Endodermal cell (in vitro differentiated cells): Measurements from ENCODE around the gene OBSCN. TPM values are rescaled to one million over a fixed set of nuclear protein-coding genes. Genes with fewer than 3 reads are reported as not detected.

ENCODE experiments used
- DNase-seq: peaks from one replicate; pipeline ENCODE4 v3.0.0-alpha.2; 2017
- H3K27ac ChIP-seq: 2 replicates; pipeline ENCODE4 v1.5.1; 2013; ENCODE audit warnings: mild to moderate bottlenecking, low read depth, low read length, moderate library complexity
- H3K27me3 ChIP-seq: 2 replicates; pipeline ENCODE4 v1.6.1; 2013; ENCODE audit warnings: mild to moderate bottlenecking, low read length, moderate library complexity; ENCODE audit not compliant: insufficient read depth, control insufficient read depth, poor library complexity, severe bottlenecking
- H3K36me3 ChIP-seq: 2 replicates; pipeline ENCODE4 v1.7.0; 2013; ENCODE audit warnings: mild to moderate bottlenecking, low read length, moderate library complexity; ENCODE audit not compliant: control insufficient read depth, insufficient read depth
- H3K4me1 ChIP-seq: one replicate; pipeline ENCODE4 v1.7.0; 2013; ENCODE audit warnings: low read length; ENCODE audit not compliant: control insufficient read depth, insufficient read depth
- H3K4me3 ChIP-seq: 2 replicates; pipeline ENCODE4 v1.5.1; 2013; ENCODE audit warnings: mild to moderate bottlenecking, low read length, moderate library complexity
- H3K9ac ChIP-seq: 2 replicates; pipeline ENCODE4 v1.6.1; 2013; ENCODE audit warnings: mild to moderate bottlenecking, low read length, moderate library complexity; ENCODE audit not compliant: poor library complexity, severe bottlenecking; ENCODE audit errors: extremely low read depth
- H3K9me3 ChIP-seq: 2 replicates; pipeline ENCODE4 v1.6.1; 2013; ENCODE audit warnings: mild to moderate bottlenecking, low read length, moderate library complexity; ENCODE audit not compliant: control insufficient read depth
- H3K27ac Mint-ChIP-seq: 2 replicates; pipeline ENCODE4 v1.8.0; 2020; ENCODE audit warnings: mixed read lengths
- H3K27me3 Mint-ChIP-seq: 2 replicates; pipeline ENCODE4 v1.8.0; 2021; ENCODE audit warnings: mild to moderate bottlenecking, mixed read lengths; ENCODE audit not compliant: insufficient read depth
- H3K36me3 Mint-ChIP-seq: 2 replicates; pipeline ENCODE4 v1.8.0; 2020; ENCODE audit warnings: low read depth, mixed read lengths
- H3K4me1 Mint-ChIP-seq: 2 replicates; pipeline ENCODE4 v1.8.0; 2020; ENCODE audit warnings: mixed read lengths
- H3K4me3 Mint-ChIP-seq: 2 replicates; pipeline ENCODE4 v1.8.0; 2020; ENCODE audit warnings: mild to moderate bottlenecking, moderate library complexity, mixed read lengths
- H3K9me3 Mint-ChIP-seq: 2 replicates; pipeline ENCODE4 v1.8.0; 2020; ENCODE audit warnings: mild to moderate bottlenecking, mixed read lengths
- WGBS, 2 experiments: methylation state at CpG; one replicate each; pipeline versions ENCODE4 v1.1.5 to v1.1.7; 2013; ENCODE audit warnings: missing lambda C conversion rate in 2 of 2, mixed read lengths in 1 of 2; ENCODE audit not compliant: insufficient coverage in 1 of 2, insufficient read length in 1 of 2; 5-methylcytosine and 5-hydroxymethylcytosine counted together
- total RNA-seq, 2 donors: library from RNA; stranded (reverse); fragmentation: NEBNext Ultra II Directional in 1 of 2; extraction: Animal tissue kit (Norgen Biotek cat#: 25700) in 1 of 2; gene quantifications; 2 replicates in 1 of 2; 3 replicates in 1 of 2; pipeline ENCODE4 v1.2.1, GENCODE V29; 2021
- TF ChIP-seq, protein P1 (sequence below): fragments of 200-600 bp; sonication (generic); conservative IDR thresholded peaks from 2 replicates; pipeline ENCODE4 v1.5.0; 2021; ENCODE audit warnings: antibody characterized with exemption, mild to moderate bottlenecking

The OBSCN gene
- total RNA-seq, 2 donors from 2014 or later: 53.7 to 68.9 TPM

GRCh38 chr1:228228601-228229074 is 20.8 kb downstream of the OBSCN start:
- TF ChIP-seq, protein P1, sequence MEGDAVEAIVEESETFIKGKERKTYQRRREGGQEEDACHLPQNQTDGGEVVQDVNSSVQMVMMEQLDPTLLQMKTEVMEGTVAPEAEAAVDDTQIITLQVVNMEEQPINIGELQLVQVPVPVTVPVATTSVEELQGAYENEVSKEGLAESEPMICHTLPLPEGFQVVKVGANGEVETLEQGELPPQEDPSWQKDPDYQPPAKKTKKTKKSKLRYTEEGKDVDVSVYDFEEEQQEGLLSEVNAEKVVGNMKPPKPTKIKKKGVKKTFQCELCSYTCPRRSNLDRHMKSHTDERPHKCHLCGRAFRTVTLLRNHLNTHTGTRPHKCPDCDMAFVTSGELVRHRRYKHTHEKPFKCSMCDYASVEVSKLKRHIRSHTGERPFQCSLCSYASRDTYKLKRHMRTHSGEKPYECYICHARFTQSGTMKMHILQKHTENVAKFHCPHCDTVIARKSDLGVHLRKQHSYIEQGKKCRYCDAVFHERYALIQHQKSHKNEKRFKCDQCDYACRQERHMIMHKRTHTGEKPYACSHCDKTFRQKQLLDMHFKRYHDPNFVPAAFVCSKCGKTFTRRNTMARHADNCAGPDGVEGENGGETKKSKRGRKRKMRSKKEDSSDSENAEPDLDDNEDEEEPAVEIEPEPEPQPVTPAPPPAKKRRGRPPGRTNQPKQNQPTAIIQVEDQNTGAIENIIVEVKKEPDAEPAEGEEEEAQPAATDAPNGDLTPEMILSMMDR: no peak
- Histone ChIP-seq H3K27ac (no peak overlapping the region), H3K9me3 (peaks cover 24% of the 10 kb centered on the region), H3K9ac (no peak overlapping the region), H3K4me1 (no peaks in the 10 kb centered on the region), H3K36me3 (peaks cover 78% of the 10 kb centered on the region), H3K27me3 (no peaks in the 10 kb centered on the region), H3K4me3 (no peak overlapping the region)
- Mint-ChIP-seq H3K9me3 (peaks cover 14% of the 10 kb centered on the region), H3K4me3 (no peak overlapping the region), H3K36me3 (peaks cover 85% of the 10 kb centered on the region), H3K27ac (no peak overlapping the region), H3K4me1 (no peaks in the 10 kb centered on the region), H3K27me3 (no peaks in the 10 kb centered on the region)
- DNase-seq: no peak
- 94 to 96% methylated on average over 4 of the region's 5 CpGs for WGBS, 2 experiments

- H3K36me3 Mint-ChIP-seq: peaks cover 81% of the 10 kb centered on the region
- H3K36me3 ChIP-seq: peaks cover 63% of the 10 kb centered on the region
These were observed 23.3 kb downstream of the OBSCN start for GRCh38 chr1:228231189-228231588.

GRCh38 chr1:228233136-228233535 is 25.3 kb downstream of the OBSCN start:
- H3K9ac ChIP-seq: no peak overlapping the region
- H3K4me1 Mint-ChIP-seq: no peaks in the 10 kb centered on the region
- peaks cover 15% of the 10 kb centered on the region for H3K9me3 Mint-ChIP-seq
- peaks cover 30% of the 10 kb centered on the region for H3K9me3 ChIP-seq
- H3K27me3 ChIP-seq: no peaks in the 10 kb centered on the region
- H3K4me1 ChIP-seq: no peaks in the 10 kb centered on the region
- peaks cover 80% of the 10 kb centered on the region for H3K36me3 Mint-ChIP-seq
- peaks cover 53% of the 10 kb centered on the region for H3K36me3 ChIP-seq
- no peak for DNase-seq
- 88% methylated on average over 1 of the region's 1 CpG; no CpG with 5 or more reads in 1 of the 2 experiments for WGBS, 2 experiments
- H3K4me3 Mint-ChIP-seq: no peak overlapping the region
- no peak overlapping the region for H3K4me3 ChIP-seq
- TF ChIP-seq, protein P1: no peak
- no peaks in the 10 kb centered on the region for H3K27me3 Mint-ChIP-seq
- no peak overlapping the region for H3K27ac ChIP-seq
- H3K27ac Mint-ChIP-seq: no peak overlapping the region

More at GRCh38 chr1:228231189-228231588, 23.3 kb downstream of the OBSCN start:
- no peak overlapping the region for H3K27ac Mint-ChIP-seq
- no peaks in the 10 kb centered on the region for H3K27me3 ChIP-seq
- no peaks in the 10 kb centered on the region for H3K4me1 Mint-ChIP-seq
- no peak overlapping the region for H3K4me3 ChIP-seq
- H3K27me3 Mint-ChIP-seq: no peaks in the 10 kb centered on the region
- no peak for DNase-seq
- H3K4me1 ChIP-seq: no peaks in the 10 kb centered on the region
- no peak overlapping the region for H3K27ac ChIP-seq
- H3K9me3 ChIP-seq: peaks cover 19% of the 10 kb centered on the region
- H3K9me3 Mint-ChIP-seq: peaks cover 13% of the 10 kb centered on the region
- no peak overlapping the region for H3K4me3 Mint-ChIP-seq
- WGBS, 2 experiments: 97% methylated on average over 2 of the region's 2 CpGs; no CpG with 5 or more reads in 1 of the 2 experiments
- H3K9ac ChIP-seq: no peak overlapping the region
- TF ChIP-seq, protein P1: no peak
